K562 (cell line): Measurements from ENCODE around the gene TXNRD1.

Experiments used
- DMBX1 ChIP-seq: fragments of 250-450 bp; sonication (Bioruptor Pico); IDR thresholded peaks from 2 replicates; pipeline ENCODE4 v1.8.0; 2022; ENCODE audit warnings: inconsistent platforms, mild to moderate bottlenecking, moderate library complexity, borderline replicate concordance
- KAT7 ChIP-seq: sonication (generic); formaldehyde crosslinking; IDR thresholded peaks from 2 replicates; pipeline ENCODE4 v1.8.0; 2022; ENCODE audit warnings: missing genetic modification reagents, mild to moderate bottlenecking, borderline replicate concordance
- RAD21 ChIP-seq, 2 experiments: fragments of 250-450 bp in 1 of 2; fragments of 450-650 bp in 1 of 2; sonication (Bioruptor Pico) in 1 of 2; formaldehyde crosslinking in 1 of 2; IDR thresholded peaks in 1 of 2; conservative IDR thresholded peaks in 1 of 2; 2 replicates each; pipeline versions ENCODE4 v1.4.0 to v1.8.0; 2020 to 2022; ENCODE audit warnings: mild to moderate bottlenecking in 2 of 2, moderate library complexity in 1 of 2
- SMARCC2 ChIP-seq: fragments of 450-650 bp; IDR thresholded peaks from 2 replicates; pipeline ENCODE4 v1.6.1; 2017; ENCODE audit warnings: antibody characterized with exemption, moderate library complexity, mild to moderate bottlenecking, low read depth
- YY1 ChIP-seq, 3 experiments: IDR thresholded peaks; 2 replicates each; pipeline ENCODE4 v1.6.1; 2011; ENCODE audit warnings: low read length in 2 of 3, mild to moderate bottlenecking in 2 of 3, moderate library complexity in 2 of 3, borderline replicate concordance in 1 of 3, control low read depth in 1 of 3, low read depth in 1 of 3; ENCODE audit not compliant: insufficient read depth in 3 of 3, insufficient replicate concordance in 2 of 3, control insufficient read depth in 1 of 3, insufficient read length in 1 of 3; ENCODE audit errors: extremely low read depth in 1 of 3
- ZNF24 ChIP-seq: fragments of 450-650 bp; IDR thresholded peaks from 2 replicates; pipeline ENCODE4 v1.6.1; 2016

DNA sequence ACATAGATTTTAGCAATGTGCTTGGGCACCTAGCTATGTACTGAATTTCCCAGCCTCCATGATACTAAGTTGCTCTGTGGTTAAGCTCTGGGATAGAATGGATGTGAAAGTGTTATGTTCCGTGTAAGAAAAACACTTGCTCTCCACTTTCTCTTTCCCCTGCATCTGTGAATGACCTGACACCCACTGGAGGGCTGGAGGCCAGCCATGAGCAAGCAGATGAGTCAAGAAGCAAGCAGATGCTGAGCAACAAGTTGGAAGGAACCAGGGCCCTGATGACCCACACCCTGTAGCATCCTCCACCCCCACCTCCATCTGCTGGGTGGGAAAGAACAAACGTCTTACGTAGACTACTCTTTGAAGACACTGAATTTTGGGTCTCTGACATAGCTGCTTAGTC is 144.6 kb downstream of the TXNRD1 start:
- no peak for TF ChIP-seq KAT7
- no peak for TF ChIP-seq DMBX1 (CRISPR knock-in tag)
- TF ChIP-seq SMARCC2: no peak
- TF ChIP-seq RAD21 (CRISPR knock-in tag; conservative IDR thresholded peaks at IDR 0.05 in 1 of 2, IDR thresholded peaks at IDR 0.05 in 1 of 2): no peak
- TF ChIP-seq ZNF24: no peak
- no peak for TF ChIP-seq YY1 (IDR thresholded peaks at IDR 0.05; ENCODE audit: borderline replicate concordance in 1 of 3, control insufficient read depth in 1 of 3, extremely low read depth in 1 of 3, insufficient read depth in 3 of 3, insufficient read length in 1 of 3, insufficient replicate concordance in 2 of 3, low read depth in 1 of 3, low read length in 2 of 3)
